ENCODE measurements around the gene JCAD. TPM values are rescaled to one million over a fixed set of nuclear protein-coding genes. Genes with fewer than 3 reads are reported as not detected.
A peak's percentile ranks its signal among the peaks of the same experiment; 100 is the strongest.

The JCAD gene
- total and polyA plus RNA-seq, 4 donors: 11.3 to 93.7 (median 27.1) TPM

- Histone ChIP-seq H3K4me1 (ENCODE audit: control insufficient read depth in 5 of 5, insufficient read depth in 5 of 5, low read length in 5 of 5) (peaks cover 0 to 35% (median 7%) of the 10 kb centered on the region in 5 donors), H3K9ac (ENCODE audit: insufficient read depth in 1 of 2, low read length in 2 of 2) (peak overlapping the region; percentile 17 to 47), H3K9me3 (ENCODE audit: control insufficient read depth in 4 of 4, insufficient read depth in 3 of 4, low read length in 3 of 4) (no peaks in the 10 kb centered on the region), H3K27me3 (ENCODE audit: control insufficient read depth in 3 of 3, insufficient read depth in 3 of 3, low read length in 2 of 3) (peaks cover 0 to 4% (median 2%) of the 10 kb centered on the region in 3 donors), H3K36me3 (ENCODE audit: control insufficient read depth in 4 of 4, insufficient read depth in 4 of 4, low read length in 4 of 4) (peaks cover 0 to 2% (median 0%) of the 10 kb centered on the region in 4 donors), H3K4me3 (peak overlapping the region; percentile 84), H3K27ac (ENCODE audit: low read depth in 1 of 2, low read length in 1 of 2) (peak overlapping the region; percentile 90 to 94)
- WGBS, 2 donors: 63 to 84% methylated on average over 13 of the region's 13 CpGs
- DNase-seq: peak in 2 of 3 donors; percentile 23 to 48
- no peak for ATAC-seq (ENCODE audit: insufficient read depth, low FRiP score)
- TF ChIP-seq, protein P1, sequence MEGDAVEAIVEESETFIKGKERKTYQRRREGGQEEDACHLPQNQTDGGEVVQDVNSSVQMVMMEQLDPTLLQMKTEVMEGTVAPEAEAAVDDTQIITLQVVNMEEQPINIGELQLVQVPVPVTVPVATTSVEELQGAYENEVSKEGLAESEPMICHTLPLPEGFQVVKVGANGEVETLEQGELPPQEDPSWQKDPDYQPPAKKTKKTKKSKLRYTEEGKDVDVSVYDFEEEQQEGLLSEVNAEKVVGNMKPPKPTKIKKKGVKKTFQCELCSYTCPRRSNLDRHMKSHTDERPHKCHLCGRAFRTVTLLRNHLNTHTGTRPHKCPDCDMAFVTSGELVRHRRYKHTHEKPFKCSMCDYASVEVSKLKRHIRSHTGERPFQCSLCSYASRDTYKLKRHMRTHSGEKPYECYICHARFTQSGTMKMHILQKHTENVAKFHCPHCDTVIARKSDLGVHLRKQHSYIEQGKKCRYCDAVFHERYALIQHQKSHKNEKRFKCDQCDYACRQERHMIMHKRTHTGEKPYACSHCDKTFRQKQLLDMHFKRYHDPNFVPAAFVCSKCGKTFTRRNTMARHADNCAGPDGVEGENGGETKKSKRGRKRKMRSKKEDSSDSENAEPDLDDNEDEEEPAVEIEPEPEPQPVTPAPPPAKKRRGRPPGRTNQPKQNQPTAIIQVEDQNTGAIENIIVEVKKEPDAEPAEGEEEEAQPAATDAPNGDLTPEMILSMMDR (IDR thresholded peaks at IDR 0.05; ENCODE audit: control extremely low read depth, extremely low read depth): no peak
These were observed 1.4 kb downstream of the JCAD start for GRCh38 chr10:30057894-30058556.

DNA sequence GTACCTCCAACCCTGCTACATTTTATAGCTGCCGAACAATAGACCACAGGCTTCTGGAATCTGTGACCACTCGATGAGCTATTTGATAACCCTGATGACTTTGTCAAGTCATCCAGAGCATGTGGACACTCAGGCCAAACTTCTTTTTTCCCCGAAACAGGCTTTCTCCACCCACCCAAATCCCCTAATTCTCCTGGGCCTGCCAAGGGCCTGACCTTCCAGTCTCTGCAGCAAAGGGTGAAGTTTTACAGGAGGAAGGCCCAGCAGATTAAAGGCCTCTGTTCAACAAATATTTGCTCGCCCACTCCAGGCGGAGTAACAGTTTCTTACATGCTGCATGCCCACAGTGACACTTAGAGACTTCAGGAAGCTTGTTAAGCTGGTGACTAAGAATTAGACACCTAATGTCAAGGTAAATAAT lies 2.0 kb downstream of the JCAD start:
- ATAC-seq (ENCODE audit: insufficient read depth, low FRiP score): no peak
- H3K27me3 ChIP-seq (ENCODE audit: control insufficient read depth in 3 of 3, insufficient read depth in 3 of 3, low read length in 2 of 3): peaks cover 0 to 4% (median 2%) of the 10 kb centered on the region in 3 donors
- peaks cover 0 to 35% (median 5%) of the 10 kb centered on the region in 5 donors for H3K4me1 ChIP-seq (ENCODE audit: control insufficient read depth in 5 of 5, insufficient read depth in 5 of 5, low read length in 5 of 5)
- TF ChIP-seq, protein P1 (IDR thresholded peaks at IDR 0.05; ENCODE audit: control extremely low read depth, extremely low read depth): no peak
- H3K4me3 ChIP-seq: no peak overlapping the region
- peaks cover 0 to 2% (median 0%) of the 10 kb centered on the region in 4 donors for H3K36me3 ChIP-seq (ENCODE audit: control insufficient read depth in 4 of 4, insufficient read depth in 4 of 4, low read length in 4 of 4)
- H3K9ac ChIP-seq (ENCODE audit: insufficient read depth in 1 of 2, low read length in 2 of 2): peak overlapping the region in 1 of 2 donors; percentile 15
- 44 to 74% methylated on average over 5 of the region's 5 CpGs for WGBS, 2 donors
- no peaks in the 10 kb centered on the region for H3K9me3 ChIP-seq (ENCODE audit: control insufficient read depth in 4 of 4, insufficient read depth in 3 of 4, low read length in 3 of 4)
- peak in 1 of 3 donors; percentile 20 for DNase-seq
- peak overlapping the region; percentile 3 to 90 for H3K27ac ChIP-seq (ENCODE audit: low read depth in 1 of 2, low read length in 1 of 2)

DNA sequence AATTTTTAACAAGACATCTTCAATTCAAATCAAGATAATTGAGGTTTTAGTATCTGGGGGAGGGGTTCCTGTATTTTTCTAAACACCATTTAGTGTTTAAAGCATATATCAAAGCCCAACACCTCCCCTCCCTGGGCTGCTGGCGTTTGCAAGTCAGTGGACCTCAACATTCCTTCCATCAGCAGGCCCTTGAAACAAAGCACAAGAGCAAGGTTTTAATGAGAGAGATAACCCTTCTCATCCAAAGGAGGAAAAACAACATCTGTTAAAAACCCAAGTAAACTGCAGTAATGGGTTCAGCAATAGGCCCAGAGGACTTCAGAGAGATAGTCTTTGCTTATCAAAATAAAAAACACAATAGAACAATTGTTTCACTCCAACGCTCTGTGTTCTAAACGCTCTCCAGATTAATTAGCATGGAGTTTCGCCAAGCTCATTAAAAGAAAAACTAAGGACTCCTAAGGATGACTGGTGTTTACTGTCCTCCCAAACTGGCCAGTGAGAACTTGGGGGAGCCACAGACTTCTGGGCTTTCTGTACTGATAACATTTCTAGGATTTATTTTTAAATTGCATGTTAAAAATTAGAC lies 2.5 kb downstream of the JCAD start:
- TF ChIP-seq, protein P1 (IDR thresholded peaks at IDR 0.05; ENCODE audit: control extremely low read depth, extremely low read depth): no peak
- H3K36me3 ChIP-seq (ENCODE audit: control insufficient read depth in 4 of 4, insufficient read depth in 4 of 4, low read length in 4 of 4): peaks cover 0 to 2% (median 0%) of the 10 kb centered on the region in 4 donors
- H3K4me1 ChIP-seq (ENCODE audit: control insufficient read depth in 5 of 5, insufficient read depth in 5 of 5, low read length in 5 of 5): peaks cover 0 to 37% (median 5%) of the 10 kb centered on the region in 5 donors
- peaks cover 0 to 4% (median 2%) of the 10 kb centered on the region in 3 donors for H3K27me3 ChIP-seq (ENCODE audit: control insufficient read depth in 3 of 3, insufficient read depth in 3 of 3, low read length in 2 of 3)
- no peak overlapping the region for H3K4me3 ChIP-seq
- peak overlapping the region in 1 of 2 donors; percentile 26 for H3K9ac ChIP-seq (ENCODE audit: insufficient read depth in 1 of 2, low read length in 2 of 2)
- H3K27ac ChIP-seq (ENCODE audit: low read depth in 1 of 2, low read length in 1 of 2): peak overlapping the region; percentile 48 to 90
- no peaks in the 10 kb centered on the region for H3K9me3 ChIP-seq (ENCODE audit: control insufficient read depth in 4 of 4, insufficient read depth in 3 of 4, low read length in 3 of 4)
- ATAC-seq (ENCODE audit: insufficient read depth, low FRiP score): no peak
- peak in 1 of 3 donors; percentile 21 for DNase-seq
- WGBS, 2 donors: 62 to 70% methylated on average over 4 of the region's 4 CpGs
